B cell (primary cell): ENCODE measurements around the gene EFCAB8. TPM values are rescaled to one million over a fixed set of nuclear protein-coding genes. Genes with fewer than 3 reads are reported as not detected.

Experiments used
- ATAC-seq: fragments of 200-7000 bp; cut with Tn5 transposase; one replicate; pipeline ENCODE4 v1.10.0; 2021; ENCODE audit warnings: low read depth, mild to moderate bottlenecking, moderate number of reproducible peaks, moderate library complexity
- CTCF ChIA-PET: fragments of 350-600 bp; sonication (Branson Sonifier 250); formaldehyde crosslinking; loops from one replicate; lab custom pipeline; 2021; ENCODE audit warnings: antibody characterized with exemption, inconsistent platforms; lab: Charles Lee
- POLR2A ChIA-PET: fragments of 350-600 bp; sonication (Branson Sonifier 250); formaldehyde crosslinking; loops from one replicate; lab custom pipeline; 2021; ENCODE audit warnings: antibody characterized with exemption; lab: Charles Lee
- DNase-seq: peaks from one replicate; pipeline ENCODE4 v3.0.0; 2013
- H2AFZ ChIP-seq: 2 replicates; pipeline ENCODE4 v1.6.1; 2012; ENCODE audit warnings: mild to moderate bottlenecking, low read depth, low read length; ENCODE audit not compliant: insufficient read depth, poor library complexity, severe bottlenecking
- H3K27ac ChIP-seq, 2 donors: 1 replicate in 1 of 2; 2 replicates in 1 of 2; pipeline ENCODE4 v1.5.1; 2012 to 2013; ENCODE audit warnings: low read length in 2 of 2, mild to moderate bottlenecking in 2 of 2, moderate library complexity in 1 of 2
- H3K27me3 ChIP-seq, 4 experiments: fragments of 200-600 bp in 1 of 4; sonication (generic) in 1 of 4; replicated peaks in 1 of 4; 1 replicate in 2 of 4; 2 replicates in 2 of 4; pipeline versions ENCODE4 v1.6.1 to v1.7.0; 2013 to 2016; ENCODE audit warnings: low read length in 3 of 4, mild to moderate bottlenecking in 2 of 4, mixed read lengths in 1 of 4, moderate library complexity in 1 of 4; ENCODE audit not compliant: insufficient read depth in 4 of 4, control insufficient read depth in 3 of 4; ENCODE audit errors: control extremely low read depth in 1 of 4
- H3K36me3 ChIP-seq, 2 experiments: replicated peaks in 1 of 2; 1 replicate in 1 of 2; 2 replicates in 1 of 2; pipeline versions ENCODE4 v1.6.1 to v1.7.1; 2013; ENCODE audit warnings: low read length in 1 of 2; ENCODE audit not compliant: insufficient read depth in 2 of 2, control insufficient read depth in 1 of 2; ENCODE audit errors: control extremely low read depth in 1 of 2, extremely low read depth in 1 of 2
- H3K4me1 ChIP-seq, 2 donors: fragments of 200-600 bp in 1 of 2; sonication (generic) in 1 of 2; 1 replicate in 1 of 2; 2 replicates in 1 of 2; pipeline versions ENCODE4 v1.5.1 to v1.6.1; 2013 to 2017; ENCODE audit warnings: low read length in 2 of 2; ENCODE audit not compliant: control insufficient read depth in 2 of 2, insufficient read depth in 2 of 2
- H3K4me2 ChIP-seq: replicated peaks from 2 replicates; pipeline ENCODE3; 2012; ENCODE audit warnings: mild to moderate bottlenecking, low read depth, low read length; ENCODE audit not compliant: poor library complexity, severe bottlenecking
- H3K4me3 ChIP-seq, 5 experiments: fragments of 200-600 bp in 1 of 5; sonication (generic) in 1 of 5; 1 replicate in 3 of 5; 2 replicates in 2 of 5; pipeline versions ENCODE4 v1.5.1 to v1.7.0; 2011 to 2016; ENCODE audit warnings: low read length in 4 of 5, mild to moderate bottlenecking in 4 of 5, low read depth in 2 of 5, control low read depth in 1 of 5, moderate library complexity in 1 of 5; ENCODE audit not compliant: insufficient read depth in 1 of 5; ENCODE audit errors: control extremely low read depth in 1 of 5, extremely low read depth in 1 of 5
- H3K79me2 ChIP-seq: fragments of 200-600 bp; sonication (generic); one replicate; pipeline ENCODE4 v1.6.0; 2016; ENCODE audit warnings: low read length; ENCODE audit not compliant: control insufficient read depth, insufficient read depth
- H3K9ac ChIP-seq: fragments of 200-600 bp; sonication (generic); 2 replicates; pipeline ENCODE4 v1.6.1; 2017; ENCODE audit warnings: mild to moderate bottlenecking, low read length, moderate library complexity
- H3K9me3 ChIP-seq, 3 donors: one replicate each; pipeline versions ENCODE4 v1.6.1 to v1.7.1; 2013; ENCODE audit warnings: low read length in 2 of 3; ENCODE audit not compliant: control insufficient read depth in 2 of 3, insufficient read depth in 1 of 3; ENCODE audit errors: control extremely low read depth in 1 of 3
- H4K20me1 ChIP-seq: 2 replicates; pipeline ENCODE4 v1.6.0; 2012; ENCODE audit warnings: mild to moderate bottlenecking, low read length; ENCODE audit not compliant: insufficient read depth, control insufficient read depth, poor library complexity, severe bottlenecking
- H3K27ac Mint-ChIP-seq: one replicate; pipeline ENCODE4 v1.8.0; 2021; ENCODE audit warnings: mixed read lengths
- H3K27me3 Mint-ChIP-seq: one replicate; pipeline ENCODE4 v1.8.0; 2021; ENCODE audit warnings: mixed read lengths
- H3K4me1 Mint-ChIP-seq: one replicate; pipeline ENCODE4 v1.8.0; 2021; ENCODE audit warnings: mixed read lengths
- H3K4me3 Mint-ChIP-seq: one replicate; pipeline ENCODE4 v1.8.0; 2021; ENCODE audit warnings: mixed read lengths
- H3K9me3 Mint-ChIP-seq: one replicate; pipeline ENCODE4 v1.8.0; 2022; ENCODE audit warnings: mixed read lengths; ENCODE audit not compliant: insufficient read depth
- EZH2 ChIP-seq: IDR thresholded peaks from 2 replicates; pipeline ENCODE4 v1.6.1; 2012; ENCODE audit warnings: borderline replicate concordance, low read depth, mild to moderate bottlenecking, moderate library complexity, low read length; ENCODE audit not compliant: insufficient read depth, poor library complexity, severe bottlenecking
- WGBS: methylation state at CpG from one replicate; pipeline ENCODE4 v1.1.5; 2013; ENCODE audit warnings: missing lambda C conversion rate; ENCODE audit not compliant: insufficient coverage; 5-methylcytosine and 5-hydroxymethylcytosine counted together
- intact Hi-C: fragments of 100-400 bp; cut with micrococcal nuclease; formaldehyde crosslinking; loops from one replicate; pipeline ENCODE4 v1.10.0; 2022
- polyA plus RNA-seq: library from polyadenylated mRNA; depleted of rRNA; stranded (reverse); fragments of >200 nt; gene quantifications from 2 replicates; pipeline ENCODE4 v1.2.3, GENCODE V29; 2012
- total RNA-seq, 2 donors: library from RNA; stranded (reverse); fragments of 120-200 nt in 1 of 2; gene quantifications; 1 replicate in 1 of 2; 2 replicates in 1 of 2; pipeline versions ENCODE4 v1.2.3 to v1.2.4, GENCODE V29; 2013 to 2022
- TF ChIP-seq, protein P1 (sequence below): fragments of 200-600 bp; IDR thresholded peaks from one replicate; pipeline ENCODE4 v1.8.0; 2022; ENCODE audit warnings: antibody characterized with exemption, mild to moderate bottlenecking

EFCAB8 gene
- total and polyA plus RNA-seq, 2 donors (not counting 1 experiment from before 2014, with no cell fraction given), result 0.72 to 2.3 TPM

GRCh38 chr20:32830437-32830836 lies 28.3 kb upstream of the EFCAB8 start:
- H3K79me2 ChIP-seq, result peaks cover 84% of the 10 kb centered on the region
- ChIA-PET CTCF (interaction anchor here (0.7 to 1.6 kb wide), 2 partner anchors 8 to 40 kb away, joined by 4 to 6 read pairs; no protein-coding TSS in a partner anchor), POLR2A (no interaction called here)
- H3K27ac Mint-ChIP-seq, result no peak overlapping the region
- no peaks in the 10 kb centered on the region for H3K27me3 Mint-ChIP-seq
- H3K36me3 ChIP-seq, result peaks cover 18 to 53% of the 10 kb centered on the region in 2 experiments
- peak overlapping the region in 1 of 2 donors; percentile 31 for H3K27ac ChIP-seq
- peaks cover 72% of the 10 kb centered on the region for H4K20me1 ChIP-seq
- H3K9ac ChIP-seq, result no peak overlapping the region
- no peak overlapping the region for H3K4me2 ChIP-seq
- no CpG with 5 or more reads among the region's 3 CpGs for WGBS
- H2AFZ ChIP-seq, result no peak overlapping the region
- no peak overlapping the region for H3K4me3 ChIP-seq
- no peaks in the 10 kb centered on the region for H3K9me3 Mint-ChIP-seq
- H3K4me1 Mint-ChIP-seq, result peaks cover 14% of the 10 kb centered on the region
- H3K4me1 ChIP-seq, result no peaks in the 10 kb centered on the region
- H3K27me3 ChIP-seq, result no peaks in the 10 kb centered on the region
- H3K4me3 Mint-ChIP-seq, result no peak overlapping the region
- no peaks in the 10 kb centered on the region for H3K9me3 ChIP-seq
- TF ChIP-seq, protein P1, sequence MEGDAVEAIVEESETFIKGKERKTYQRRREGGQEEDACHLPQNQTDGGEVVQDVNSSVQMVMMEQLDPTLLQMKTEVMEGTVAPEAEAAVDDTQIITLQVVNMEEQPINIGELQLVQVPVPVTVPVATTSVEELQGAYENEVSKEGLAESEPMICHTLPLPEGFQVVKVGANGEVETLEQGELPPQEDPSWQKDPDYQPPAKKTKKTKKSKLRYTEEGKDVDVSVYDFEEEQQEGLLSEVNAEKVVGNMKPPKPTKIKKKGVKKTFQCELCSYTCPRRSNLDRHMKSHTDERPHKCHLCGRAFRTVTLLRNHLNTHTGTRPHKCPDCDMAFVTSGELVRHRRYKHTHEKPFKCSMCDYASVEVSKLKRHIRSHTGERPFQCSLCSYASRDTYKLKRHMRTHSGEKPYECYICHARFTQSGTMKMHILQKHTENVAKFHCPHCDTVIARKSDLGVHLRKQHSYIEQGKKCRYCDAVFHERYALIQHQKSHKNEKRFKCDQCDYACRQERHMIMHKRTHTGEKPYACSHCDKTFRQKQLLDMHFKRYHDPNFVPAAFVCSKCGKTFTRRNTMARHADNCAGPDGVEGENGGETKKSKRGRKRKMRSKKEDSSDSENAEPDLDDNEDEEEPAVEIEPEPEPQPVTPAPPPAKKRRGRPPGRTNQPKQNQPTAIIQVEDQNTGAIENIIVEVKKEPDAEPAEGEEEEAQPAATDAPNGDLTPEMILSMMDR, result no peak
- no peak for TF ChIP-seq EZH2
- ATAC-seq, result no peak
- DNase-seq, result no peak
- intact Hi-C loops, result no loop called here

GRCh38 chr20:32831982-32832381 lies 26.7 kb upstream of the EFCAB8 start:
- Mint-ChIP-seq H3K4me1 (peaks cover 12% of the 10 kb centered on the region), H3K27me3 (no peaks in the 10 kb centered on the region), H3K9me3 (no peaks in the 10 kb centered on the region), H3K4me3 (no peak overlapping the region), H3K27ac (no peak overlapping the region)
- intact Hi-C loops, result no loop called here
- no peaks in the 10 kb centered on the region for H3K4me1 ChIP-seq
- H3K36me3 ChIP-seq, result peaks cover 15 to 62% of the 10 kb centered on the region in 2 experiments
- no peak overlapping the region for H3K9ac ChIP-seq
- H4K20me1 ChIP-seq, result peaks cover 80% of the 10 kb centered on the region
- no peak overlapping the region for H3K4me3 ChIP-seq
- no peaks in the 10 kb centered on the region for H3K9me3 ChIP-seq
- TF ChIP-seq, protein P1, result no peak
- TF ChIP-seq EZH2, result no peak
- ATAC-seq (no peak), DNase-seq (no peak)
- ChIA-PET POLR2A (interaction anchor here (0.7 kb wide), 1 partner anchor 1162 kb away, joined by 5 read pairs; the partner anchor contains the start of gene RALY), CTCF (no interaction called here)
- no peak overlapping the region for H3K4me2 ChIP-seq
- 100% methylated on average over 5 of the region's 5 CpGs for WGBS
- no peak overlapping the region for H2AFZ ChIP-seq
- no peak overlapping the region for H3K27ac ChIP-seq
- H3K79me2 ChIP-seq, result peaks cover 84% of the 10 kb centered on the region
- no peaks in the 10 kb centered on the region for H3K27me3 ChIP-seq
